ENCODE results near the gene USP3.

USP3 gene

GRCh38 chr15:63475707-63476106 is 28.7 kb upstream of the USP3 start:
- Histone ChIP-seq H2AFZ (ENCODE audit: low read depth, low read length, severe bottlenecking) (no peak overlapping the region), H3K79me2 (ENCODE audit: insufficient read depth, low read length) (no peaks in the 10 kb centered on the region), H4K20me1 (ENCODE audit: low read depth, low read length) (no peaks in the 10 kb centered on the region), H3K27ac (ENCODE audit: low read depth, low read length) (no peak overlapping the region), H3K36me3 (ENCODE audit: low read length) (no peaks in the 10 kb centered on the region), H3F3A (ENCODE audit: insufficient read depth) (no peaks in the 10 kb centered on the region), H3K27me3 (ENCODE audit: low read length) (no peaks in the 10 kb centered on the region), H3K4me2 (ENCODE audit: low read depth, low read length, poor library complexity, severe bottlenecking) (peak overlapping the region; percentile 13), H3K4me3 (ENCODE audit: insufficient read depth, low read length, poor library complexity, severe bottlenecking) (no peak overlapping the region), H3K9me2 (replicated peaks; ENCODE audit: insufficient read depth, low read length) (no peaks in the 10 kb centered on the region), H3K9ac (ENCODE audit: low read length) (no peak overlapping the region), H3K9me3 (ENCODE audit: insufficient read depth, low read length) (no peaks in the 10 kb centered on the region)
- TF ChIP-seq EZH2phosphoT487 (conservative IDR thresholded peaks at IDR 0.05; ENCODE audit: low read length) (no peak), CTCF (IDR thresholded peaks at IDR 0.05; ENCODE audit: insufficient read depth, low read length, poor library complexity, severe bottlenecking) (no peak)

GRCh38 chr15:63476229-63476632 is 28.2 kb upstream of the USP3 start:
- H3F3A ChIP-seq (ENCODE audit: insufficient read depth) = no peaks in the 10 kb centered on the region
- no peak overlapping the region for H2AFZ ChIP-seq (ENCODE audit: low read depth, low read length, severe bottlenecking)
- H3K4me3 ChIP-seq (ENCODE audit: insufficient read depth, low read length, poor library complexity, severe bottlenecking) = no peak overlapping the region
- H3K9me3 ChIP-seq (ENCODE audit: insufficient read depth, low read length) = no peaks in the 10 kb centered on the region
- H3K4me2 ChIP-seq (ENCODE audit: low read depth, low read length, poor library complexity, severe bottlenecking) = no peak overlapping the region
- H3K27me3 ChIP-seq (ENCODE audit: low read length) = no peaks in the 10 kb centered on the region
- H3K79me2 ChIP-seq (ENCODE audit: insufficient read depth, low read length) = no peaks in the 10 kb centered on the region
- H4K20me1 ChIP-seq (ENCODE audit: low read depth, low read length) = no peaks in the 10 kb centered on the region
- H3K9ac ChIP-seq (ENCODE audit: low read length) = no peak overlapping the region
- H3K27ac ChIP-seq (ENCODE audit: low read depth, low read length) = no peak overlapping the region
- no peaks in the 10 kb centered on the region for H3K36me3 ChIP-seq (ENCODE audit: low read length)
- no peak for TF ChIP-seq CTCF (IDR thresholded peaks at IDR 0.05; ENCODE audit: insufficient read depth, low read length, poor library complexity, severe bottlenecking)
- TF ChIP-seq EZH2phosphoT487 (conservative IDR thresholded peaks at IDR 0.05; ENCODE audit: low read length) = no peak
- H3K9me2 ChIP-seq (replicated peaks; ENCODE audit: insufficient read depth, low read length) = no peaks in the 10 kb centered on the region

DNA sequence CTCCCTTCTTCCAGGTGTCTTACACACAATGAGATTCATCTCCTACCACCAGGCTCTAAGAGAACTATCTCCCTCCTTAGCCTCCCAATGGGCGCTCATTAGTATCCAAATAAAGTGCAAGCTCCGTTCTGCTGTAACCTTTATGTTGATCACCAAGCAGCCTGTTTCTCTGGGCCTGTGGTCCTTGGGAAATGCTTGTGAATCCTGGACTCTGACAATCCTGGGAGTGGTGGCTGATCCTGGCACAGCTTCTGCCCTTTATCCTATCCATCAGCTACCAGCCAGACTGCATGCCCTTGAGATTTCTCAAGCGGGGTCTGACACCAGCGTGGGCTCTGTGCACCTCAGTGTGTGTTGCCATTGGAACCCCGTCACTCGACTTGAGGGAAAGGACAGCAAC is 26.1 kb upstream of the USP3 start:
- Histone ChIP-seq H3K27ac (ENCODE audit: low read depth, low read length) (no peak overlapping the region), H3K9ac (ENCODE audit: low read length) (no peak overlapping the region), H3K4me2 (ENCODE audit: low read depth, low read length, poor library complexity, severe bottlenecking) (no peak overlapping the region)

More for the DNA sequence above, 26.1 kb upstream of the USP3 start:
- no peaks in the 10 kb centered on the region for H3K9me3 ChIP-seq (ENCODE audit: insufficient read depth, low read length)
- TF ChIP-seq EZH2phosphoT487 (conservative IDR thresholded peaks at IDR 0.05; ENCODE audit: low read length) (no peak), CTCF (IDR thresholded peaks at IDR 0.05; ENCODE audit: insufficient read depth, low read length, poor library complexity, severe bottlenecking) (no peak)
- no peaks in the 10 kb centered on the region for H3K36me3 ChIP-seq (ENCODE audit: low read length)
- H3F3A ChIP-seq (ENCODE audit: insufficient read depth) = no peaks in the 10 kb centered on the region
- H3K4me3 ChIP-seq (ENCODE audit: insufficient read depth, low read length, poor library complexity, severe bottlenecking) = no peak overlapping the region
- H3K27me3 ChIP-seq (ENCODE audit: low read length) = no peaks in the 10 kb centered on the region
- no peak overlapping the region for H2AFZ ChIP-seq (ENCODE audit: low read depth, low read length, severe bottlenecking)
- H4K20me1 ChIP-seq (ENCODE audit: low read depth, low read length) = no peaks in the 10 kb centered on the region
- no peaks in the 10 kb centered on the region for H3K9me2 ChIP-seq (replicated peaks; ENCODE audit: insufficient read depth, low read length)
- no peaks in the 10 kb centered on the region for H3K79me2 ChIP-seq (ENCODE audit: insufficient read depth, low read length)
